ENCODE measurements around the gene SH3RF3. TPM values are rescaled to one million over a fixed set of nuclear protein-coding genes. Genes with fewer than 3 reads are reported as not detected.

SH3RF3 gene
- total RNA-seq, 2 experiments from 2014 or later = 0.31 to 0.36 TPM

GRCh38 chr2:109239720-109240119, 110.7 kb downstream of the SH3RF3 start:
- no peak overlapping the region for H3K4me3 Mint-ChIP-seq
- POLR2A ChIA-PET = interaction anchor here (1.6 to 1.9 kb wide), 2 partner anchors 22 to 208 kb away, joined by 4 to 10 read pairs; no protein-coding TSS in a partner anchor
- H3K4me1 Mint-ChIP-seq = peaks cover 20% of the 10 kb centered on the region
- no peaks in the 10 kb centered on the region for H3K27me3 Mint-ChIP-seq
- peaks cover 3% of the 10 kb centered on the region for H3K36me3 Mint-ChIP-seq
- no peak for DNase-seq
- H3K9me3 Mint-ChIP-seq = no peaks in the 10 kb centered on the region
- ATAC-seq (ENCODE audit: low read depth) = no peak
- no peak overlapping the region for H3K27ac Mint-ChIP-seq

- Mint-ChIP-seq H3K4me3 (no peak overlapping the region), H3K27me3 (no peaks in the 10 kb centered on the region), H3K27ac (no peak overlapping the region)
These were observed 113.2 kb downstream of the SH3RF3 start for GRCh38 chr2:109242210-109242653.

GRCh38 chr2:109242654-109243331, 113.8 kb downstream of the SH3RF3 start:
- peaks cover 12% of the 10 kb centered on the region for H3K4me1 Mint-ChIP-seq
- H3K27ac Mint-ChIP-seq = peak overlapping the region; percentile 30
- DNase-seq (no peak), ATAC-seq (ENCODE audit: low read depth) (no peak)
- H3K4me3 Mint-ChIP-seq = no peak overlapping the region
- peaks cover 2% of the 10 kb centered on the region for H3K36me3 Mint-ChIP-seq
- H3K9me3 Mint-ChIP-seq = no peaks in the 10 kb centered on the region
- POLR2A ChIA-PET = no interaction called here
- no peaks in the 10 kb centered on the region for H3K27me3 Mint-ChIP-seq

More at GRCh38 chr2:109242210-109242653, 113.2 kb downstream of the SH3RF3 start:
- peaks cover 12% of the 10 kb centered on the region for H3K4me1 Mint-ChIP-seq
- H3K36me3 Mint-ChIP-seq = peaks cover 2% of the 10 kb centered on the region
- ATAC-seq (ENCODE audit: low read depth) (no peak), DNase-seq (no peak)
- no peaks in the 10 kb centered on the region for H3K9me3 Mint-ChIP-seq
- POLR2A ChIA-PET = no interaction called here

DNA sequence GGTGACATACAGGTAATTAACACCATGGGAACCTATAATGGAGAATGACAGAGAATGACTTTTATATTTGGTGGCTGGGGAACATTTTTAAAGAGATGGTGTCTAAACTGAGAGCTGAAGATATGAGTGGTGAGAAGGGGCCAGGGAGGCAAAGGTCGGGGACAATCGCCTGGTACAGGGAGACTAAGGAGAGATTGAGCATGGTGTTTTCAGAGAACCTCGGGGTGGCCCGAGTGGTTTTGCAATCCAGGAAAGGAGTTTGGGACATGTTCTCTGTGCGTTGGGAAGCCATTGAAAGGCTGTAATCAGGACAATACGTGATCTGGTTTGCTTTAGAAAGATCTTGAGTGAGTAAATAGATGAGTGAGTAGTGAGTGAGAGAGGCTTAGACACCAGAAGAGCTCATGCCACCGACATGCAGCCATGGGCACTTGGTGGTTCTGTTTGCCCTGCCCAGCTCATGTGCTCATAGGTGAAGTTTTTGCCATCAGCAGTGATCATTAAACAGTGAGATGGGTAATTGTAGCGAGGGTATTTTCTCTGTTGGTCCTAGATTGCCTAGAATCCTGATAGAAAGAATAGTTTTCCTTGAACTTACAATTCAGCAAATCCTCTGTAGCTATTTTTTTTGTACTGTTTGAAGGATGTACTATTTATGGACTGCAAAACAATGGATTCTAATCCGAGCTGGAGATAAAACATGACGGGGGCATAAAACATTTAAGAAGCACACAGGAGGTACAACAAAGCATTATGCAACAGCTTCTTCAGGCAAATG, 114.7 kb downstream of the SH3RF3 start:
- no peak overlapping the region for H3K27ac Mint-ChIP-seq
- POLR2A ChIA-PET = no interaction called here
- peaks cover 9% of the 10 kb centered on the region for H3K4me1 Mint-ChIP-seq
- H3K36me3 Mint-ChIP-seq = peaks cover under 1% of the 10 kb centered on the region
- no peaks in the 10 kb centered on the region for H3K9me3 Mint-ChIP-seq
- H3K4me3 Mint-ChIP-seq = no peak overlapping the region
- no peaks in the 10 kb centered on the region for H3K27me3 Mint-ChIP-seq
- ATAC-seq (ENCODE audit: low read depth) (no peak), DNase-seq (no peak)

GRCh38 chr2:109244304-109244582, 115.2 kb downstream of the SH3RF3 start:
- Mint-ChIP-seq H3K4me3 (no peak overlapping the region), H3K27ac (no peak overlapping the region), H3K9me3 (no peaks in the 10 kb centered on the region), H3K36me3 (no peaks in the 10 kb centered on the region), H3K27me3 (no peaks in the 10 kb centered on the region), H3K4me1 (peaks cover 5% of the 10 kb centered on the region)
- ATAC-seq (ENCODE audit: low read depth) (no peak), DNase-seq (no peak)
- POLR2A ChIA-PET = no interaction called here

DNA sequence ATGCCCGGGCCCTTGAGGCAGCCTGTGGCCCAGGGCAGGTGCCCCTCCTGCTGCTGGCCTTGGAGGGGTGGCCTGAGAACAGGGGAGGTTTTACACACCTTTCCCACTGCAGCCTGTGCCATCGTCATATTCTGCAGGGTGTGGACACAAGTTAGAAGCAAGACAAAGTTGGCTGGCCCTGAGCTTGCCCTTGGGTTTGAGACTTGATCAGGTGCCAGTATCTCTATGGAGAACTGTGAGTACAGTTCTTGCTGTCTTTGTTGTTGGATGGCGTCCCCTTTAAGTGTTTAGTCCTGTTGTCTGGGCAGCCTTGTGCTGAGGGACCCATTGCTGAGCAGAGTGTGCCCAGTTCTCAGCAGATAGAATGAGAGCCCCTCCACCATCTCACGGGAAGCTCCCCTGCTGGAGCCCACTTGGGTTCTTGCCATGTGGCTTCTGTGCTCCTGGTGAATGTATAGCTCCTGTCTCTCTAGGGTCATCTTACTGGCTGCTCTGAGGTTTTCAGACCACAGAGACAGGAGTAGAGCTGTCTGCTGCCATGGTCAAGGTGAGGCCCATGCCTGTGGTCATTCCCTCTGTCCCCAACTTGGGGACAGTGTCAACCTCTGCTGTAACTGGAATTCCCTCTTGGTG, 115.9 kb downstream of the SH3RF3 start:
- peaks cover 1% of the 10 kb centered on the region for H3K27me3 Mint-ChIP-seq
- DNase-seq (no peak), ATAC-seq (ENCODE audit: low read depth) (no peak)
- H3K4me1 Mint-ChIP-seq = peaks cover 3% of the 10 kb centered on the region
- POLR2A ChIA-PET = no interaction called here
- H3K36me3 Mint-ChIP-seq = no peaks in the 10 kb centered on the region
- no peaks in the 10 kb centered on the region for H3K9me3 Mint-ChIP-seq
- H3K4me3 Mint-ChIP-seq = no peak overlapping the region
- no peak overlapping the region for H3K27ac Mint-ChIP-seq

DNA sequence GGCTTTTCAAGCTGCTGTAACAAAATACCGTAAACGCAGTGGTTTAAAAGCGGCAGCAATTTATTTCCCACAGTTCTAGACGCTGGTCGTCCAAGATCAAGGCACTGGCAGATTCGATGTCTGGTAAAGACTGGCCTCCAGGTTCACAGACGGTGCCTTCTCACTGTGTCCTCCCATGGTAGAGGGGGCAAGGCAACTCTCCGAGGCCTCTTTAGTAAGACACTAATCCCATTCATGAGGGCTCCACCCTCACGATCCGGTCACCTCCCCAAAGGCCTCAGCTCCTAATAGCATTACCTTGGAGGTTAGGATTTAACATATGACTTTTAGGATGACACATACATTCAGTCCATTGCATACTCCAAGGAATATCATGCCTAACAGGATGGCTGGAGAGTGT, 117.2 kb downstream of the SH3RF3 start:
- H3K27ac Mint-ChIP-seq = no peak overlapping the region
- ATAC-seq (ENCODE audit: low read depth) (no peak), DNase-seq (no peak)
- H3K4me1 Mint-ChIP-seq = peaks cover 3% of the 10 kb centered on the region
- no peaks in the 10 kb centered on the region for H3K9me3 Mint-ChIP-seq
- H3K36me3 Mint-ChIP-seq = no peaks in the 10 kb centered on the region
- H3K4me3 Mint-ChIP-seq = no peak overlapping the region
- peaks cover 1% of the 10 kb centered on the region for H3K27me3 Mint-ChIP-seq
- POLR2A ChIA-PET = no interaction called here

GRCh38 chr2:109246616-109247015, 117.6 kb downstream of the SH3RF3 start:
- no peak for ATAC-seq (ENCODE audit: low read depth)
- H3K4me1 Mint-ChIP-seq = peaks cover 3% of the 10 kb centered on the region
- H3K9me3 Mint-ChIP-seq = no peaks in the 10 kb centered on the region
- POLR2A ChIA-PET = no interaction called here
- no peaks in the 10 kb centered on the region for H3K36me3 Mint-ChIP-seq
- peaks cover 1% of the 10 kb centered on the region for H3K27me3 Mint-ChIP-seq
- no peak overlapping the region for H3K4me3 Mint-ChIP-seq
- DNase-seq = no peak
- no peak overlapping the region for H3K27ac Mint-ChIP-seq

GRCh38 chr2:109247340-109247739, 118.3 kb downstream of the SH3RF3 start:
- peaks cover 1% of the 10 kb centered on the region for H3K27me3 Mint-ChIP-seq
- H3K4me3 Mint-ChIP-seq = no peak overlapping the region
- no peak overlapping the region for H3K27ac Mint-ChIP-seq
- POLR2A ChIA-PET = no interaction called here
- no peaks in the 10 kb centered on the region for H3K9me3 Mint-ChIP-seq
- no peak for ATAC-seq (ENCODE audit: low read depth)
- DNase-seq = no peak
- H3K4me1 Mint-ChIP-seq = peaks cover 3% of the 10 kb centered on the region
- H3K36me3 Mint-ChIP-seq = no peaks in the 10 kb centered on the region

GRCh38 chr2:109247812-109248211, 118.8 kb downstream of the SH3RF3 start:
- no peak for DNase-seq
- no peaks in the 10 kb centered on the region for H3K9me3 Mint-ChIP-seq

DNA sequence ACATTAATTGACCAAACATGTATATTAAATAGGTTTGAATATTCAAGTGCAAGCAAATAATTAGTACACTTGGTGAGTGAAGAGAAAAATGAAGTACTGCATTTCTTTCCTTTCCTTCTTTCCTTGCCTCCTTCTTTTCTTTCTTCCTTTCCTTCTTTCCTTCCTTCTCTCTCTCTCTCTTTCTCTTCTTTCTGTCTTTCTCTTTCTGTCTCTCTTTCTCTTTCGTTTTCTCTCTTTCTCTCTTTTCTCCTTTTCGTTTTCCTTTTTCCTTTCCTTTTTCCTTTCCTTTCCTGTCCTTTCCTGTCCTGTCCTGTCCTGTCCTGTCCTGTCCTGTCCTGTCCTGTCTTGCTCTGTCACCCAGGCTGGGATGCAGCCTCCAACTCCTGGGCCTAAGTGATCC, 119.6 kb downstream of the SH3RF3 start:
- POLR2A ChIA-PET = no interaction called here
- no peak overlapping the region for H3K4me3 Mint-ChIP-seq

More at GRCh38 chr2:109247812-109248211, 118.8 kb downstream of the SH3RF3 start:
- peaks cover 1% of the 10 kb centered on the region for H3K27me3 Mint-ChIP-seq
- no peak overlapping the region for H3K4me3 Mint-ChIP-seq
- peaks cover 3% of the 10 kb centered on the region for H3K4me1 Mint-ChIP-seq
- H3K27ac Mint-ChIP-seq = no peak overlapping the region
- no peak for ATAC-seq (ENCODE audit: low read depth)
- POLR2A ChIA-PET = no interaction called here
- H3K36me3 Mint-ChIP-seq = no peaks in the 10 kb centered on the region

DNA sequence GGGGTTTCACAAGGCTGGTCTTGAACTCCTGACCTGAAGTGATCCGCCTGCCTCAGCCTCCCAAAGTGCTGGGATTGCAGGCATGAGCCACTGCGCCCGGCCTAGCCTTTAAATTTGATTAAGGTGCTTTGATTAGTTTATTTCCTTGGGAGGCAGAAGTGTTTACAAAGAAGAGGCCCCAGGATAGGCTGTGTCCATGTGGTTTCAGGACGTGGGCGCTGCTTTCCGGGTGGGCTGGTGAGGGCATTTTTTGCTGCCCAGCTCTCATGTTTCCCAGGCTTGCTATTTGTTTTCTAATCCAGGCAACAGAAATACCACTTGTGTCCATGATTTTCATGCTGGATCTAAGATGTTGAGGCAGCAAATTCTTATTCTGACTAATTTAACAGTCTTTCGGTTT, 124.2 kb downstream of the SH3RF3 start:
- Mint-ChIP-seq H3K27me3 (peaks cover 5% of the 10 kb centered on the region), H3K4me3 (no peak overlapping the region)
- POLR2A ChIA-PET = no interaction called here

More for the DNA sequence above, 119.6 kb downstream of the SH3RF3 start:
- peaks cover 1% of the 10 kb centered on the region for H3K27me3 Mint-ChIP-seq
- no peaks in the 10 kb centered on the region for H3K9me3 Mint-ChIP-seq
- no peak for DNase-seq
- H3K27ac Mint-ChIP-seq = no peak overlapping the region
- no peak for ATAC-seq (ENCODE audit: low read depth)
- peaks cover 3% of the 10 kb centered on the region for H3K4me1 Mint-ChIP-seq
- no peaks in the 10 kb centered on the region for H3K36me3 Mint-ChIP-seq

GRCh38 chr2:109254174-109254904, 125.3 kb downstream of the SH3RF3 start:
- no peaks in the 10 kb centered on the region for H3K36me3 Mint-ChIP-seq
- DNase-seq (no peak), ATAC-seq (ENCODE audit: low read depth) (no peak)
- POLR2A ChIA-PET = no interaction called here
- no peaks in the 10 kb centered on the region for H3K4me1 Mint-ChIP-seq
- no peak overlapping the region for H3K27ac Mint-ChIP-seq
- H3K4me3 Mint-ChIP-seq = no peak overlapping the region
- H3K9me3 Mint-ChIP-seq = no peaks in the 10 kb centered on the region
- peaks cover 5% of the 10 kb centered on the region for H3K27me3 Mint-ChIP-seq

More for the DNA sequence above, 124.2 kb downstream of the SH3RF3 start:
- Mint-ChIP-seq H3K27ac (no peak overlapping the region), H3K9me3 (no peaks in the 10 kb centered on the region), H3K4me1 (peaks cover 3% of the 10 kb centered on the region), H3K36me3 (no peaks in the 10 kb centered on the region)
- ATAC-seq (ENCODE audit: low read depth) = no peak
- DNase-seq = no peak
